Panc1 (cell line): ENCODE results near the gene MN1. TPM values are rescaled to one million over a fixed set of nuclear protein-coding genes. Genes with fewer than 3 reads are reported as not detected.
"Not testable (repeated sequence)": the region's sequence is repeated elsewhere in the genome, so short reads cannot be mapped to it uniquely, and the experiment has no call there.

Source experiments
- ATAC-seq: fragments of 200-7000 bp; cut with Tn5 transposase; 2 replicates; pipeline ENCODE4 v1.9.1; 2020; ENCODE audit warnings: mild to moderate bottlenecking, moderate library complexity
- BruUV-seq: library from RNA; stranded (reverse); fragments of 400-500 nt; replicated peaks from 2 replicates; lab custom pipeline; 2021; lab: Mats Ljungman, UMichigan
- CTCF ChIA-PET: fragments of 300-600 bp; sonication (Branson Sonifier 250); formaldehyde crosslinking; loops from one replicate; lab custom pipeline; 2022; ENCODE audit warnings: antibody characterized with exemption; lab: Charles Lee
- POLR2A ChIA-PET: fragments of 300-600 bp; sonication (Branson Sonifier 250); formaldehyde crosslinking; loops from one replicate; lab custom pipeline; 2022; ENCODE audit warnings: antibody characterized with exemption; lab: Charles Lee
- DNase-seq: peaks from one replicate; pipeline ENCODE4 v3.0.0-alpha.2; 2010; ENCODE audit warnings: low read depth, low spot score
- H3K27ac ChIP-seq: 2 replicates; pipeline ENCODE4 v1.5.1; 2011; ENCODE audit warnings: mild to moderate bottlenecking, low read length, inconsistent platforms
- H3K27me3 ChIP-seq: fragments of 200-500 bp; sonication (Bioruptor generic); 2 replicates; pipeline ENCODE4 v1.6.0; 2014; ENCODE audit warnings: low read length, inconsistent platforms; ENCODE audit not compliant: control insufficient read depth, insufficient read depth
- H3K36me3 ChIP-seq: fragments of 200-500 bp; sonication (Bioruptor generic); 2 replicates; pipeline ENCODE4 v1.5.1; 2014; ENCODE audit warnings: inconsistent platforms, mild to moderate bottlenecking, low read length, moderate library complexity; ENCODE audit not compliant: control insufficient read depth, insufficient read depth
- H3K4me1 ChIP-seq: 2 replicates; pipeline ENCODE4 v1.5.1; 2011; ENCODE audit warnings: inconsistent platforms, mild to moderate bottlenecking, low read length, moderate library complexity; ENCODE audit not compliant: control insufficient read depth, insufficient read depth
- H3K4me3 ChIP-seq, 2 experiments: 2 replicates each; pipeline ENCODE4 v1.5.1; 2011 to 2012; ENCODE audit warnings: low read depth in 2 of 2, low read length in 2 of 2, mild to moderate bottlenecking in 2 of 2, inconsistent platforms in 1 of 2, moderate library complexity in 1 of 2
- H3K9me3 ChIP-seq: fragments of 200-500 bp; sonication (Bioruptor generic); 2 replicates; pipeline ENCODE4 v1.5.1; 2014; ENCODE audit warnings: low read depth, mild to moderate bottlenecking, inconsistent platforms, low read length, moderate library complexity; ENCODE audit not compliant: control insufficient read depth, insufficient read depth
- CTCF ChIP-seq: fragments of 450-650 bp; IDR thresholded peaks from 2 replicates; pipeline ENCODE4 v1.5.1; 2017; ENCODE audit warnings: mild to moderate bottlenecking
- POLR2AphosphoS5 ChIP-seq: IDR thresholded peaks from 2 replicates; pipeline ENCODE4 v1.6.1; 2012; ENCODE audit warnings: mild to moderate bottlenecking, low read depth, low read length, moderate library complexity
- SIN3A ChIP-seq: IDR thresholded peaks from 2 replicates; pipeline ENCODE4 v1.6.1; 2012; ENCODE audit warnings: low read depth, mild to moderate bottlenecking, low read length, moderate library complexity, borderline replicate concordance; ENCODE audit not compliant: insufficient read depth
- TCF7L2 ChIP-seq: IDR thresholded peaks from 2 replicates; pipeline ENCODE4 v1.6.1; 2011; ENCODE audit warnings: mild to moderate bottlenecking, low read depth, low read length, inconsistent platforms
- in situ Hi-C: cut with HindIII; loops from 2 replicates; pipeline ENCODE4 v1.10.0; 2016; ENCODE audit warnings: low sequenced_read_pairs, low pct_unique_long_range_greater_than_20kb
- intact Hi-C: fragments of 100-400 bp; cut with micrococcal nuclease; formaldehyde crosslinking; loops from one replicate; pipeline ENCODE4 v1.10.0; 2022; ENCODE audit not compliant: unreplicated experiment
- total RNA-seq: library from RNA; stranded (reverse); gene quantifications from one replicate; pipeline ENCODE4 v1.2.1, GENCODE V29; 2021; ENCODE audit not compliant: unreplicated experiment
- TF ChIP-seq, protein P1 (sequence below), 2 experiments: IDR thresholded peaks; 2 replicates each; pipeline ENCODE4 v1.6.1; 2011 to 2012; ENCODE audit warnings: low read depth in 2 of 2, control low read depth in 1 of 2, low read length in 1 of 2, mild to moderate bottlenecking in 1 of 2, moderate library complexity in 1 of 2; ENCODE audit not compliant: insufficient read depth in 1 of 2

The MN1 gene
- total RNA-seq, 1 experiment from 2014 or later = 0.51 TPM

DNA sequence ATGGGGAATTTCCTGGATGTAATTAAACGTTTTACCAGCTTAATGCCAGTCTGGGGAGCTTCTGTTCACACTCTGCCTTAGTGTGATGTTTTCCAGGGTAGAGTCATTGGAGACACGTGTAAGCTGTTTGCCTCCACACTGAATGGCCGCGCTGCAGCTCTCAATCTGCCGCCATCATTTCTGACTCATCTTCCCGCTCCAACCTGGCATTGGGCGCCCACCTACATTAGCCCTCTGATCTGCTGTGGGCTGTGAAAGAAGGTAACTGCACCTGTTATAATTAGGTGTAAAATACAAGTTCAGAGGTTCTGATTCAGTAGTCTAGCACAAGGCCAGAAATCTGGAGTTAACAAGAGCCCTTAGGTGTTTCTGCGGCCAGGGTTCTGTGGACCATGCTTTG is 54.6 kb downstream of the MN1 start:
- CTCF ChIA-PET = no interaction called here
- POLR2A ChIA-PET = no interaction called here
- in situ Hi-C loops (no loop called here), intact Hi-C loops (no loop called here)
- no peaks in the 10 kb centered on the region for H3K36me3 ChIP-seq
- no peak for TF ChIP-seq POLR2AphosphoS5
- H3K27ac ChIP-seq = no peak overlapping the region
- no peak overlapping the region for H3K4me3 ChIP-seq
- H3K27me3 ChIP-seq = no peaks in the 10 kb centered on the region; the same call in 1 of the 2 replicates
- no TSS peak for BruUV-seq
- no peaks in the 10 kb centered on the region for H3K9me3 ChIP-seq
- no peak for DNase-seq
- H3K4me1 ChIP-seq = no peaks in the 10 kb centered on the region; the same call in 1 of the 2 replicates
- ATAC-seq = no peak

DNA sequence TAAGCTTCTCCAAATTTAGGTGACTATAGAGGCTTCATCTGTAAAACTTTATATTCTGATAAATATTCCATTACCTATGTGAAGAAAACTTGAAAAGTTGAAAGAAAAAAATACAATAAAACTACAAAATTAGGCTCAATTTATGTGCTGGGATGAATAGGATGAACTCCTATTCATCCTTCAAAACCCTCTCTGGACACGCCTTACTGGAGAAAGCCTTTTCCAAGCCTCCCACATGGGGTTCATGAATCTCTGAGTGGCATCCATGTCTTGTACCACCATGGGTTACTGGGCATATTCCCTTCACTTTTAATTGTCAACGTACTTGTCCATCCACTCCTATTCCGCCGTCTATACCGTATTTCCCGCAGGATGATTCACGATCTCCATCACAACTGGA is 55.7 kb downstream of the MN1 start:
- H3K27me3 ChIP-seq = no peaks in the 10 kb centered on the region; the same call in 1 of the 2 replicates
- intact Hi-C loops = no loop called here
- H3K36me3 ChIP-seq = no peaks in the 10 kb centered on the region
- no peak for DNase-seq
- ATAC-seq = no peak
- ChIA-PET POLR2A (no interaction called here), CTCF (no interaction called here)
- H3K9me3 ChIP-seq = no peaks in the 10 kb centered on the region
- no peak overlapping the region for H3K4me3 ChIP-seq
- TF ChIP-seq CTCF (no peak), SIN3A (no peak), TCF7L2 (no peak), POLR2AphosphoS5 (no peak)
- TF ChIP-seq, protein P1, sequence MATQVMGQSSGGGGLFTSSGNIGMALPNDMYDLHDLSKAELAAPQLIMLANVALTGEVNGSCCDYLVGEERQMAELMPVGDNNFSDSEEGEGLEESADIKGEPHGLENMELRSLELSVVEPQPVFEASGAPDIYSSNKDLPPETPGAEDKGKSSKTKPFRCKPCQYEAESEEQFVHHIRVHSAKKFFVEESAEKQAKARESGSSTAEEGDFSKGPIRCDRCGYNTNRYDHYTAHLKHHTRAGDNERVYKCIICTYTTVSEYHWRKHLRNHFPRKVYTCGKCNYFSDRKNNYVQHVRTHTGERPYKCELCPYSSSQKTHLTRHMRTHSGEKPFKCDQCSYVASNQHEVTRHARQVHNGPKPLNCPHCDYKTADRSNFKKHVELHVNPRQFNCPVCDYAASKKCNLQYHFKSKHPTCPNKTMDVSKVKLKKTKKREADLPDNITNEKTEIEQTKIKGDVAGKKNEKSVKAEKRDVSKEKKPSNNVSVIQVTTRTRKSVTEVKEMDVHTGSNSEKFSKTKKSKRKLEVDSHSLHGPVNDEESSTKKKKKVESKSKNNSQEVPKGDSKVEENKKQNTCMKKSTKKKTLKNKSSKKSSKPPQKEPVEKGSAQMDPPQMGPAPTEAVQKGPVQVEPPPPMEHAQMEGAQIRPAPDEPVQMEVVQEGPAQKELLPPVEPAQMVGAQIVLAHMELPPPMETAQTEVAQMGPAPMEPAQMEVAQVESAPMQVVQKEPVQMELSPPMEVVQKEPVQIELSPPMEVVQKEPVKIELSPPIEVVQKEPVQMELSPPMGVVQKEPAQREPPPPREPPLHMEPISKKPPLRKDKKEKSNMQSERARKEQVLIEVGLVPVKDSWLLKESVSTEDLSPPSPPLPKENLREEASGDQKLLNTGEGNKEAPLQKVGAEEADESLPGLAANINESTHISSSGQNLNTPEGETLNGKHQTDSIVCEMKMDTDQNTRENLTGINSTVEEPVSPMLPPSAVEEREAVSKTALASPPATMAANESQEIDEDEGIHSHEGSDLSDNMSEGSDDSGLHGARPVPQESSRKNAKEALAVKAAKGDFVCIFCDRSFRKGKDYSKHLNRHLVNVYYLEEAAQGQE (IDR thresholded peaks at IDR 0.05; ENCODE audit: insufficient read depth in 1 of 2, low read depth in 2 of 2, low read length in 1 of 2) = no peak
- BruUV-seq = no TSS peak
- no peak overlapping the region for H3K27ac ChIP-seq
- no peaks in the 10 kb centered on the region; the same call in 1 of the 2 replicates for H3K4me1 ChIP-seq
- in situ Hi-C loops = no loop called here

DNA sequence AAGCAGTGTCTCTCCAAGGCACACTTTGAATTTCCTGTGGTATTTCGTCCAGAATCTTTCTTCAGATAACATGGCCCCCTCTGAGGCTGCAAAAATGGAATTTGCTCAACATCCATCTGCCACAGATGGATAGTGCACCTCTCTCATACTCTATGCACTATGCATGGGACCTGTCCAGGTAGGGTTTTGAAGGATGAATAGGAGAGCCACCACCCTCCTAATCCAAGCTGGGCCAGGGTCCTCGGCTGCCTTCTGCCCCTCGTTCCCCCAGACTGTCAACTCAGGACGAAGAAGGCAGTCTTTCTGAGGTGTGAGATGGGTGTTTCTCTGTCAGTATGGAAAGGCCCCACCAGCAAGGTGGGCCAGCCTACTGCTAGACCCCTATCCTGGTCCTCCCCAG is 56.4 kb downstream of the MN1 start:
- Histone ChIP-seq H3K9me3 (no peaks in the 10 kb centered on the region), H3K4me3 (no peak overlapping the region), H3K27me3 (no peaks in the 10 kb centered on the region), H3K27ac (no peak overlapping the region), H3K36me3 (no peaks in the 10 kb centered on the region), H3K4me1 (no peaks in the 10 kb centered on the region; the same call in 1 of the 2 replicates)
- DNase-seq (no peak), ATAC-seq (no peak)
- in situ Hi-C loops (no loop called here), intact Hi-C loops (no loop called here)
- no TSS peak for BruUV-seq
- TF ChIP-seq TCF7L2 (no peak), SIN3A (no peak), POLR2AphosphoS5 (no peak), CTCF (no peak)
- TF ChIP-seq, protein P1 (IDR thresholded peaks at IDR 0.05; ENCODE audit: insufficient read depth in 1 of 2, low read depth in 2 of 2, low read length in 1 of 2) = no peak
- CTCF ChIA-PET = no interaction called here
- POLR2A ChIA-PET = no interaction called here

GRCh38 chr22:27744078-27744477 is 57.5 kb downstream of the MN1 start:
- in situ Hi-C loops, intact Hi-C loops, H3K9me3 ChIP-seq, DNase-seq, ATAC-seq, H3K4me3 ChIP-seq, H3K27ac ChIP-seq, POLR2A ChIA-PET, H3K27me3 ChIP-seq, H3K36me3 ChIP-seq, BruUV-seq, H3K4me1 ChIP-seq, CTCF ChIA-PET: not testable (repeated sequence)
